ENCODE data around the gene PRTG.
"Not testable (repeated sequence)": the region's sequence is repeated elsewhere in the genome, so short reads cannot be mapped to it uniquely, and the experiment has no call there.

Gene PRTG

GRCh38 chr15:55700876-55701275 lies 42.1 kb downstream of the PRTG start:
- DNase-seq (ENCODE audit: low spot score) = no peak

- no peak for DNase-seq (ENCODE audit: low spot score)
These were observed 44.3 kb downstream of the PRTG start for GRCh38 chr15:55698653-55699052.

- DNase-seq (ENCODE audit: low spot score) = no peak
These were observed 46.7 kb downstream of the PRTG start for GRCh38 chr15:55696221-55696620.

GRCh38 chr15:55695432-55695831 lies 47.5 kb downstream of the PRTG start:
- DNase-seq (ENCODE audit: low spot score) = no peak

GRCh38 chr15:55694652-55695150 lies 48.3 kb downstream of the PRTG start:
- DNase-seq (ENCODE audit: low spot score) = no peak

- DNase-seq (ENCODE audit: low spot score) = not testable (repeated sequence)
These were observed 49.8 kb downstream of the PRTG start for GRCh38 chr15:55693116-55693515.

GRCh38 chr15:55687792-55688191 lies 55.2 kb downstream of the PRTG start:
- no peak for DNase-seq (ENCODE audit: low spot score)

GRCh38 chr15:55685286-55685685 lies 57.7 kb downstream of the PRTG start:
- no peak for DNase-seq (ENCODE audit: low spot score)

- no peak for DNase-seq (ENCODE audit: low spot score)
These were observed 59.6 kb downstream of the PRTG start for GRCh38 chr15:55683376-55683775.

GRCh38 chr15:55681631-55682030 lies 61.3 kb downstream of the PRTG start:
- DNase-seq (ENCODE audit: low spot score) = no peak

- DNase-seq (ENCODE audit: low spot score) = no peak
These were observed 66.4 kb downstream of the PRTG start for GRCh38 chr15:55676507-55676906.

GRCh38 chr15:55673287-55673686 lies 69.7 kb downstream of the PRTG start:
- no peak for DNase-seq (ENCODE audit: low spot score)

GRCh38 chr15:55669270-55669669 lies 73.7 kb downstream of the PRTG start:
- DNase-seq (ENCODE audit: low spot score) = no peak

GRCh38 chr15:55665605-55666227 lies 77.2 kb downstream of the PRTG start:
- no peak for DNase-seq (ENCODE audit: low spot score)

GRCh38 chr15:55661428-55661827 lies 81.5 kb downstream of the PRTG start:
- DNase-seq (ENCODE audit: low spot score) = no peak

GRCh38 chr15:55660153-55660552 lies 82.8 kb downstream of the PRTG start:
- no peak for DNase-seq (ENCODE audit: low spot score)

- DNase-seq (ENCODE audit: low spot score) = no peak
These were observed 83.5 kb downstream of the PRTG start for GRCh38 chr15:55659481-55659880.

- no peak for DNase-seq (ENCODE audit: low spot score)
These were observed 84.1 kb downstream of the PRTG start for GRCh38 chr15:55658886-55659285.

GRCh38 chr15:55654561-55655031 lies 88.4 kb downstream of the PRTG start:
- no peak for DNase-seq (ENCODE audit: low spot score)

GRCh38 chr15:55652909-55653495 lies 90.0 kb downstream of the PRTG start:
- DNase-seq (ENCODE audit: low spot score) = no peak

GRCh38 chr15:55652359-55652758 lies 90.6 kb downstream of the PRTG start:
- DNase-seq (ENCODE audit: low spot score) = no peak

GRCh38 chr15:55649058-55649423 lies 93.9 kb downstream of the PRTG start:
- no peak for DNase-seq (ENCODE audit: low spot score)

GRCh38 chr15:55638764-55639163 lies 104.2 kb downstream of the PRTG start:
- no peak for DNase-seq (ENCODE audit: low spot score)

GRCh38 chr15:55637086-55637485 lies 105.9 kb downstream of the PRTG start:
- DNase-seq (ENCODE audit: low spot score) = no peak
